Ishikawa (cell line): Measurements from ENCODE around the gene FBXL3.

Source experiments
- CREB1 ChIP-seq: IDR thresholded peaks from 2 replicates; pipeline ENCODE4 v1.6.1; 2012; ENCODE audit warnings: low read depth
- EGR1 ChIP-seq: IDR thresholded peaks from 2 replicates; pipeline ENCODE4 v1.6.1; 2012
- RAD21 ChIP-seq: IDR thresholded peaks from 2 replicates; pipeline ENCODE4 v1.6.1; 2012; ENCODE audit warnings: low read depth

- TF ChIP-seq CREB1 (no peak), RAD21 (no peak), EGR1 (no peak)
Observed at GRCh38 chr13:76992548-76993001, 34.4 kb downstream of the FBXL3 start.
